Bronchus fibroblast of lung (primary cell): ENCODE measurements around the gene CXCL14. TPM values are rescaled to one million over a fixed set of nuclear protein-coding genes. Genes with fewer than 3 reads are reported as not detected.

Experiments
- total RNA-seq: library from RNA; depleted of rRNA; stranded (reverse); fragments of >200 nt; gene quantifications from 2 replicates; pipeline ENCODE4 v1.2.3, GENCODE V29; 2015

Gene CXCL14
- not detected in 2 replicates for total RNA-seq

GRCh38 chr5:135578685-135579341 is at the start of gene CXCL14:
CXCL14 (minus strand) TSS chr5:135578991; CDS start chr5:135578778, 213 bp downstream.

GRCh38 chr5:135535820-135536801 is 42.7 kb downstream of the CXCL14 start, which contains the start of gene NEUROG1:
NEUROG1 (minus strand) TSS chr5:135535964; CDS start chr5:135535690, 274 bp downstream.

Other genes with a start within 250 kb of the CXCL14 start
- gene MACROH2A1, start 179.8 kb downstream of the CXCL14 start, total RNA-seq = 226 and 227 TPM in 2 replicates
- gene DCANP1, start 131.6 kb downstream of the CXCL14 start, total RNA-seq = not detected in 2 replicates
- not detected in 2 replicates for gene TIFAB, start 126.6 kb downstream of the CXCL14 start, total RNA-seq
- not detected in 2 replicates for gene NEUROG1, start 43.0 kb downstream of the CXCL14 start, total RNA-seq